Colon (tissue), 2 donors: ENCODE results near the gene NKX2-8.

Experiments used
- FAIRE-seq: peaks from 2 replicates; lab custom pipeline; 2012; peaks lifted over from hg19 to GRCh38; lab: Jason Lieb, UNC
- donor health status: control.
- donor health status: control.

Gene NKX2-8

GRCh38 chr14:36582011-36582873, at the start of gene NKX2-8:
TSS of gene NKX2-8 (minus strand) at chr14:36582614. CDS start at chr14:36582389, 225 bp downstream.
- no peak for FAIRE-seq

GRCh38 chr14:36627981-36628380, 45.6 kb upstream of the NKX2-8 start:
- no peak for FAIRE-seq

GRCh38 chr14:36626151-36626550, 43.7 kb upstream of the NKX2-8 start:
- no peak for FAIRE-seq

DNA sequence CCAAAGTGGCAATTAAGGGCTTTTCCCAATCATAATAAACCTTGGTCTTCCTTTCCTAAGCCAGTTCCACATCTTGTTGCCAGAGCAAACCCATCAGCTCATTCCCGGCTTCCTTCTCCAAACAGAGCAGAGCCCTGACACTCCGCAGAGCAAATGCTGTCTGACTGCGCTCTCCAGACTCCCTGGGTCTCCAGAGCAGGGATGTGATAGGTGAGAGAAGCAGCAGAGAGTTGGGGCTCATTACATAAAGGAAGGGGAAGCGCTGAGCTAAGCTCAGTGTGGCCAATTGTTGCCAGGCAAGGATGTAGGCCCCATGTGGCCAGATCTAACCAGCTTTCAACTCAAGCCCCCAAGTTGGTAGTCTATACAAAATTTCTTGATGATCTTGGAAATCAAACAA, 43.0 kb upstream of the NKX2-8 start:
- no peak for FAIRE-seq

DNA sequence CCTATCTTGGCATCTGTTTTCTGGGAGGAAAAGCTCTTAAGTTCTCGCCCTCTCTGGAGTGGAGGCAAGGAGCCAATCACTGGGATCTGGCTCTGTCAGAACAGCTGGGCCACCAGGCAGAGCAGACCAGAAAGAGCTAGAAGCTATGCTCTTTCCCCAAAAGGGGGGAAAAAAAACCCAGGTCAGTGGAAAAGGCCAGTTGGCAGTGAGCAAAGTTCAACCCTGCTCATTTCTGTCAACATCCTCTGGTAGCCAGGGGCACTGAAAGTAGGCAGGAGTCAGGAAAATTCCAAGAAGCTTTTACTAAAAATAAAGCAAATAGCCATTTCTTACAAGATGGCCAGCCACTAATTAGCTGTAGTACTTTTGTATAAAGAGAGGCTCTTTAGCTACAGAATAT, 42.6 kb upstream of the NKX2-8 start:
- no peak for FAIRE-seq

- no peak for FAIRE-seq
Observed at GRCh38 chr14:36619853-36620252, 37.4 kb upstream of the NKX2-8 start.

DNA sequence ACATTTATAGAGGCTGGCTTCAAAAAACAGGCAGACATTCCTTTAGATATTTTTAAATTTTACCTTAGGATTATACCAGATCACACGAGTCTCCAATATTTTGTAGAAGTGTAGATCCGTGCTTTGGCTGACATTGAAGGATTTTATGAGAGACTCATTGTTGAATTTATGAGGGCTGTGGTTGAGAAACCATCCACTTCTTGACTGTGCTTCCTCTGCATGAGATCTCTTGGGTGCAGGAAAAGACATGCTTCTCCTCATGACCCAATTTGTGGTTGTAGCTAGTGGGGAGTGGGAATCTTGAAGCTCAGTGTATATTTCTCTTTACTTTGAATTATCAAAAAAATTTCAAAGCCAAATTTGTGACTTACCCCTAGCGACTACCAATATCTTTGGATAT, 36.7 kb upstream of the NKX2-8 start:
- no peak for FAIRE-seq

- no peak for FAIRE-seq
Observed at GRCh38 chr14:36618641-36619040, 36.2 kb upstream of the NKX2-8 start.

DNA sequence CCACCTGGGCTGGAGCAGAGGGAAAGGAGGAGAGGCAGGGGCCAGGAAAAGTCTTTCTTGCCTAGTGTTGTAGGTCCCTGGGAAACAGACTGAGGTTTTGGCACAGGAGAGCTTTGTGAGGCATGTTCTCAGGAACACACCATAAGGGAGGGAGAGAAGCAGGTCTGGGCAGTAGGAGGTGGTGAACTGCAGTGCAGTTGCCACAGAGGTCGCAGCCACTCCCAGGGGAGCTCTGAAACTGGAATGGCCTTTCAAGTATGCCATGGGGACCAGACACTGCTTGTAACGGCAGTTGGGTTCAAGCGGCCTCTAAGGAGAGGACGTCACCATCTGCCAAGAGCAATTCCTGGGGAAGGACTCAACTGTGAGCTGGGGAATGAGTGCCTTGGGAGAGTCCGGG, 35.4 kb upstream of the NKX2-8 start:
- FAIRE-seq, result no peak

DNA sequence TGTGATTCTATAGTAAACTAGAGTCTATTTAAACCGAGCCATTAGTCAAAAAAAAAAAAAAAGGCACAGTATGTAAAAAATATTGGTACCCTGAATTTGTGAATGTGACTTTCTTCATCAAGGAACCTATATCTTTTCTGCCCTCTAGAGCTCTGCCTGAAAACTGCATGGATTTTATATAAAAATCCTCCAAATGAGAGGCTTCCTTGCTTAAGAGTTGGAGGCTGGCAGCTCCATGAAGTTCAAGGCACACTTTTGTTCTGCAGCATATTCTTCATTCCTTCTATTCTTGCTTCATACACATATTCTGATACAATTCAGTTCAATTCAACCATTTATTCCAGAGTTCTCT, 23.1 kb upstream of the NKX2-8 start:
- FAIRE-seq, result no peak

- no peak for FAIRE-seq
Observed at GRCh38 chr14:36604757-36605505, 22.5 kb upstream of the NKX2-8 start.

- FAIRE-seq, result no peak
Observed at GRCh38 chr14:36600431-36600830, 18.0 kb upstream of the NKX2-8 start.

- FAIRE-seq, result no peak
Observed at GRCh38 chr14:36591482-36591881, 9.1 kb upstream of the NKX2-8 start.

DNA sequence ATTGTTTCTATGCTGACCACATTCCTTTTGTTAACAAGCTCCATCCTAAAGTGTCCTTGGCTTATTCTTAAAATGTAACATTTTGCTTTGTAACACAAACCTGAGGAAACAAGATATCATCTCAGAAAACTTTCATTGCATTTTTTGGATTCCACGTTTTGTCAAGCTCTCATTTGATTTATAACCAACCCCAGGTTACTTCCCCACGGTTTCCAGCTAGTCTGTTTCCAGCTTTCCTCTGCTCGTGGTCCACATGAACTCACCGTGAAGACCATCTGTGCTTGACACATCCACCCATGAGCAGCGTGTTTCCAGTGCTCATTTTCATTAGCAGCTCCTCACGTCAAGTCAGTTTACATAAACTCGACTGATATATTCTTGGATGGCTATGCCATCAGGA, 6.4 kb upstream of the NKX2-8 start:
- FAIRE-seq, result no peak

GRCh38 chr14:36588119-36588518, 5.7 kb upstream of the NKX2-8 start:
- no peak for FAIRE-seq

- no peak for FAIRE-seq
Observed at GRCh38 chr14:36585100-36585499, 2.7 kb upstream of the NKX2-8 start.

DNA sequence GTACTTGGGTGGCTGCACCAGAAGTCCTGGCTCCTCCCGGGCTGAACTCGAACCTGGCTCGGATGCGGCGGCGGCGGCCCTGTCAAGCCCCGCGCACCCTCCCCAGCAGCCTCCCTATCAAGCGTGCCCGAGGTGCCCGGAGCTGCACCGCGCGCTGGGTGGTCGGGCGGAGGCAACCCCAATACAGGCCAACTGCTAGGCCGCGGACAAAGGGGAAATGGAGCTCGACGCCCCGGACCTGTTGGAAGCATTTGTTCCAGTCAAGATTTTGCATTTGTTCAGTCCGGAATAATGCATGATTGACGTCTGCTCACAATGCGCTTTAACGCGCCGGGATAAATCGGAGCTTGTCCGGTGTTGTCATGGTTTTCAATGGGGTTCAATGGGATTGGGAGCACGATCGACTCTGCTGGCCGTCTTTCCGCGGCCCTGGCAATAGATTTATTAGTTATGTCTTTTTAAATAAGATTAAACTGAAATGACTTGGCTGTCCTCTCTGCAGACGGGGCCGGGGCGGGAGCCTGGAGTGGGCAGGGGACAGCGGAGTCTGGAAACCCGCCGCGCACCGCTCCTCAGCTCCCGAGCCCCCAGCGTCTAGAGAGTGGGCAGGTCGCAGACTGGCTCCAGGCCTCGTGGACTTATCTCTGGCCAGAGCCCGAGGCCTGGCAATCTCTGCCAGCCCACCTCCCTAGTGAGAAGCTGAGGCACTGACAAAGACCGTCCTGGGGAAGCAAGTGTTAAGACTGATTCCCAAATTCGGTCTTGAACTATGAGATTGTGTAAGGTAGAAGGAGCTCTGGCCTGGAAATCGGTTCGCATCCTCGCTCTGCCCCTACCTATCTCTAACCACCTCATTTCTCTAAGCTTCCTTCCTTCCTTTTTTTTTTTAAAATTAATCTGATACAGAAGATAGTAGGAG, 1.7 kb upstream of the NKX2-8 start:
- FAIRE-seq, result no peak

DNA sequence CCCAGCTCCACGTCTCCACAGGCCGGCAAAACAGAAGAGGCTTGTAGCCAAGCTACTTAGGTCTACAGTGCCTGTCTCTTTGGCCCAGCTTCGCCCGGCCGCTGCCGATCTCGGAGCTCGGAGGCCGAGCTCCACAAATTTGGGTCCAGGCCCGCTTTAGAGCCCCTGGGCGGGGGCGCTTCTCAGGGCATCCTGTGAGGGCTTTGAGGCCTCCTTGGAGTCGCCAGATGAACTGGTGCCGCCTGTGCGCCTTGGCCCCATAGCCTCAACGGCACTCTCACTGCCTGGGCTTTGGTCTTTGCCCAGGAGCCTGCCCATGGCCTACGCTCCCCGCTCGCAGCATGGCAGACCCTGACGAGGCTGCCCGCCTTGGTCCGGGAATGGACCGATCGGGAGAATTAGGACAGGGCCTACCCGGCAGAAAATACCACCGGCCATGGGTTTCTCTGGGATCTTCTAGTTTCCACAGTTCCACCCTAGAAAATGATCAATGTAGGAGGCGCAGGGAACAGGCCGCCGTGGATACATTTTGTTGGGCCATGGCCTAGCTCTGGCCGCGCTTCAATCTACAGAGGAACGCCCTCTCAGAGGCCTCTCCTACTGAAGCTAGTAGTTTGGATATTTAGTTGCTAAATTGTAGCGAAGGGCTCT, 953 bp upstream of the NKX2-8 start:
- no peak for FAIRE-seq

- FAIRE-seq, result no peak
Observed at GRCh38 chr14:36582874-36583241, 444 bp upstream of the NKX2-8 start.

DNA sequence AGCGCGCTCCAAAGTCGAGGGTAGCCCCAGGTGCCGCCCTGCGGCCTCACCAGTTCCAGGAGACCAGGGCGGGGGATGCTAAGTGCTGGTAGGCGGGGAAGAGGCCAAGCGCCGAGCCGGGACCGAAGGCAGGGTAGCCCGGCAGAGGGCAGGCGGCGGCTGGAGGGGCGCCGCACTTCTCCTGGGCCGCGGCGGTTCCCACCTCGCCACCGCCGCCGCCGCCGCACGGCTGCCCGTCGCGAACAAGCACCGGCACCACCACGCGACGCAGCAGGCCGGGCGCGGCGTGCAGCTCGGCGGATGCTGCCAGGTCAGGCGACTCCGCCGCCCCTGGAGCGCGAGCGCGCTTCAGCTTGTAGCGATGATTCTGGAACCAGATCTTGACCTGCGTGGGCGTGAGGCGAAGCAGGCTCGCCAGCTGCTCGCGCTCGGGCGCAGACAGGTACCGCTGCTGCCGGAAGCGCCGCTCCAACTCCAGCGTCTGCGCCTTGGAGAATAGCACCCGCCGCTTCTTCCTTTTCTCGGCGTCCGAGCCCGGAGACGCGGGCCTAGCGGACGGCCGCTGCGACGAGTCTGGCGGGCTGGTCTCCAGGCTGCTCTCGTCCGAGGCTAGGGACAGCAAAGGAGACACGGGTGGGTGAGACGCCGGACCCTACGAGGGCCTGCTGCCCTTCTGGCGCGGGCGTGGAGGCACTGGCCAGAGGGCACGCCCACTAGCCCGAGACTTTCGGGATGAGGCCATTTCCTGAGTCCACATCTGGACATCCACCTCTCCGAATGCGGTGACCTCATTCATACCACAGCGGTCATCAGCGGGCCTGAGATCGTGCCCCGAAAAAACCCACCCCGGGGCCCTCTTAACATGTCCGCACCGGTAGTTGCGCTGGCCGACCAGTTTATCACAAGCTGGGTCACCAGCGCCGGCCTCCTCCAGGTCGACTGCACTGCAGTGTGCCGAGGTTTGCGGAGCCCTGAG, 1.3 kb downstream of the NKX2-8 start:
- FAIRE-seq, result no peak
